HG03354 (cell line): ENCODE measurements around the gene PCDHB15.
"Not testable (repeated sequence)": the region's sequence is repeated elsewhere in the genome, so short reads cannot be mapped to it uniquely, and the experiment has no call there.

Experiments
- ATAC-seq: cut with Tn5 transposase; IDR thresholded peaks from one replicate; pipeline ENCODE4 v1.9.1; 2021; ENCODE audit warnings: mild to moderate bottlenecking; ENCODE audit not compliant: unreplicated experiment, poor library complexity, severe bottlenecking

The PCDHB15 gene

DNA sequence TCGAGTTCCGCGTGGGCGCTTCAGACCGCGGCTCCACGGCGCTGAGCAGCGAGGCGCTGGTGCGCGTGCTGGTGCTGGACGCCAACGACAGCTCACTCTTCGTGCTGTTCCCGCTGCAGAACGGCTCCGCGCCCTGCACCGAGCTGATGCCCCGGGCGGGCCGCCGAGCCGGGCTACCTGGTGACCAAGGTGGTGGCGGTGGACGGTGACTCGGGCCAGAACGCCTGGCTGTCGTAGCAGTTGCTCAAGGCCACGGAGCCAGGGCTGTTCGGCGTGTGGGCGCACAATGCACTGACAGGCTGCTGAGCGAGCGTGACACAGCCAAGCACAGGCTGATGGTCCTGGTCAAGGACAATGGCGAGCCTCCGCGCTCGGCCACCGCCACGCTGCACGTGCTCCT lies 3.7 kb upstream of the PCDHB15 start:
- ATAC-seq, result no peak

DNA sequence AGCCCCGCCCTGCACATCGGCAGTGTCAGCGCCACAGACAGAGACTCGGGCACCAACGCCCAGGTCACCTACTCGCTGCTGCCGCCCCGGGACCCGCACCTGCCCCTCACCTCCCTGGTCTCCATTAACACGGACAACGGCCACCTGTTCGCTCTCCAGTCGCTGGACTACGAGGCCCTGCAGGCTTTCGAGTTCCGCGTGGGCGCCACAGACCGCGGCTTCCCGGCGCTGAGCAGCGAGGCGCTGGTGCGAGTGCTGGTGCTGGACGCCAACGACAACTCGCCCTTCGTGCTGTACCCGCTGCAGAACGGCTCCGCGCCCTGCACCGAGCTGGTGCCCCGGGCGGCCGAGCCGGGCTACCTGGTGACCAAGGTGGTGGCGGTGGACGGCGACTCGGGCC lies 1.8 kb downstream of the PCDHB15 start:
- ATAC-seq, result not testable (repeated sequence)

DNA sequence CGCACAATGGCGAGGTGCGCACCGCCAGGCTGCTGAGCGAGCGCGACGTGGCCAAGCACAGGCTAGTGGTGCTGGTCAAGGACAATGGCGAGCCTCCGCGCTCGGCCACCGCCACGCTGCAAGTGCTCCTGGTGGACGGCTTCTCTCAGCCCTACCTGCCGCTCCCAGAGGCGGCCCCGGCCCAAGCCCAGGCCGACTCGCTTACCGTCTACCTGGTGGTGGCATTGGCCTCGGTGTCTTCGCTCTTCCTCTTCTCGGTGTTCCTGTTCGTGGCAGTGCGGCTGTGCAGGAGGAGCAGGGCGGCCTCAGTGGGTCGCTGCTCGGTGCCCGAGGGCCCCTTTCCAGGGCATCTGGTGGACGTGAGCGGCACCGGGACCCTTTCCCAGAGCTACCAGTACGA lies 2.2 kb downstream of the PCDHB15 start:
- ATAC-seq, result not testable (repeated sequence)

DNA sequence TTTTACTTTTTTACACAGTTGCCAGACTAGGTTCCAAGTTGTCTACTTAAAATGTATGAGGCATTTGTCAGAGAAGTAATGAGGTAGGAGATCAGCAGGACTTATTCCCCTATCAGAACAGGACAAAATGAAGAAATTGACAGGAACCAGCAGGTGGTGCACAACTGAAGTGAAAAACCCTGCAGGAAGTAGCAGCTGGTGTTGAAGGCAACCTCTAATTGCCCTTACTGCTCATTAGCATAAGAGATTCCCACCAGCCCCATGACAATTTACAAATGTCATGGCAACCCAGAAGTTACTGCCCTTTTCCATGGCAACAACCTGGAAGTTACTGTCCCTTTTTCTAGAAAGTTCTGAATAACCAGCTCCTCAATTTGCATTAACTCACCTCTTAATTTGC lies 5.4 kb downstream of the PCDHB15 start:
- no peak for ATAC-seq

DNA sequence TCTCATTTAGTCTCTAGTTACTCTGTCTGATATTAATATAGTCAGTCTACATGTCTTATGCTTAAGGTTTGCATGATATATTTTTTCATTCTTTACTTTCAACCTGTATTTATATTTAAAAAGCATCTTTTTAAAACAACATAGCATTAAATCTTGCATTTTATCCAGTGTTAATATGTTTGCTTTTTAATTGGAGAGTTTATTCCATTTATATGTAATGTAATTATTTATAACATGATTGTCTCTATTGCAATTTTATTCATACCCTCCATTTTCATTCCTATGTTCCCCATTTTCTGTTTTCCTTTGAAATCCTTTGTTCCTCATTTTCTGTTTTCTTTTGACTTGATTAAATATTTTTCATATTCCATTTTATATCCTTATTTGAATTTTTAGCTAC lies 13.3 kb downstream of the PCDHB15 start:
- ATAC-seq, result no peak

DNA sequence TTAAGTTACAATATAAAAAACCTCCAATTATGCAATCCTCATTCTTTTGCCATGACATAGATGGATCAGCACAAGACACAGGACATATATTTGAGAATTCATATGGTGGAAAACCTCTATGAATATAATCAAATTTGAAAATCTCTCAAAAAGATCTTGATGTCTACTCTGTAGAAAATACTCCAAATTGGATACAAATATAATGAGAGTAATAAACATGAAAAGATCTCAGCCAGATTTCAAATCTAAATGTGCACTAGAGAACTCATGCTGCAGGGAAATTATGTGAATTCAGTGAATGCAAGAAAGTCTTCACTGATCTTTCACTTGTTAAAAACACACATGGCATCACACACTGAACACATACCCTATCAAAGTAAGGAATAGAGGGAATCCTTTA lies 13.8 kb downstream of the PCDHB15 start:
- no peak for ATAC-seq

DNA sequence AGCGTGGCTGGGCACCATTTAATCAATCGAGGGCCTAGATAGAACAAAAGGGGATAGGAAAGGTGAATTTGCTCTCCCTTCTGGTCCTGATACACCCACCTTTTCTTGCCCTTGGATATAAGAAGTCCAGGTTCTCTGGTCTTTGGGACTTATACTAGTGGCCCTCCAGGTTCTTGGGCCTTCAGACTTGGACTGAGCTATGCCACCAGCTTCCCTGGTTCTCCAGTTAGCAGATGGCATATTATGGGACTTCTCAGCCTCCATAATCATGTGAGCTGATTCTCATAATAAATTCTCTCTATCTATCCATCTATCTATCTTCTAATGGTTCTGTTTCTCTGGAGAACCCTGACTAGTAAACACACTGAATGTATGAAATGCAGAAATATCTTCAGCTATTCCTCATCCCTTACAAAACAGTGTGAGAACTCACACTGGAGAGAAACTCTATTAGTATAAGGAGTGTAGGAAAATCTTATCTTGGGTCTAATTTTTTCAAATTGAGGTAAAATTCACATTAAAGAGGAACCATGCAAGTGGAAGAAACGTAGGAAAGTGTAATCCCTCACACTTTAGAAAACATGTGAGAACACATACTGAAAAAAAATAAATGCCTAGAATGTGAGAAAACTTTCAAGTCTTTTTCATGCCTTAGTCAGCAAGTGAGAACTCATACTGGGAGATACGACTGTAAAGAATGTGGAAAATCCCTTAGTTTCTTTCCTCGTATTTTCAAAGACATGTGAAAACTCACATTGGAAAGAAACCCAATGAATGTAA lies 15.5 kb downstream of the PCDHB15 start:
- no peak for ATAC-seq

DNA sequence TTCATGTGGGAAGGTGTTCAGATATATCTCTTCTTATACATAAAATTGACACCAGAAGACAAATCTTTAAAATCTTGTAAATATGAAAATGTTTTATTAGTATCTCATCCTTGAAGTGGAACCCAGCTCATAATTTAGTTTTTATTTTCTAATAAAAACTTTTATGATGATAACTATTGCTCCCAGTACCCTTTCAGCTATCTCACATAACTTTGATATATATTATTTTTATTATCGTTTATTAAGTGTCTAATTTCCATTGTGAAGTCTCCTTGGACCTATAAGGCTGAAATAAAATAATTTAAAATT lies 16.0 kb downstream of the PCDHB15 start:
- ATAC-seq, result no peak

DNA sequence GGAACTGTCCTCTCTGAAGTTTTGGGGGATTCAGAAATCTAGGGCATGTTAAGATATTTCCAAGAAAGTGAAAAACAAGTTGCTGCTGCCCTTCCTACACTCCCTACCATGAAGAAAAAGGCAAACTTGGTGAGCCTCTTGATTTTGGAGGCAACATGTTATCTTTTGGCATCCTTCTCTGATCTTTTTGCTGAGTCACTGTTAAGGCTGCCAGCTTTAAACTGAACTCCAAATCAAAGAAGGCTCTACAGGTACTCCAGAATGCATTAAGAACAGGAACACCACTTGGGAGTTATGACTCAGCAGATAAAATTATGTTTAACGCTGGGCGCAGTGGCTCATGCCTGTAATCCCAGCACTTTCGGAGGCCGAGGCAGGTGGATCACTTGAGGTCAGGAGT lies 24.0 kb downstream of the PCDHB15 start:
- ATAC-seq, result no peak

DNA sequence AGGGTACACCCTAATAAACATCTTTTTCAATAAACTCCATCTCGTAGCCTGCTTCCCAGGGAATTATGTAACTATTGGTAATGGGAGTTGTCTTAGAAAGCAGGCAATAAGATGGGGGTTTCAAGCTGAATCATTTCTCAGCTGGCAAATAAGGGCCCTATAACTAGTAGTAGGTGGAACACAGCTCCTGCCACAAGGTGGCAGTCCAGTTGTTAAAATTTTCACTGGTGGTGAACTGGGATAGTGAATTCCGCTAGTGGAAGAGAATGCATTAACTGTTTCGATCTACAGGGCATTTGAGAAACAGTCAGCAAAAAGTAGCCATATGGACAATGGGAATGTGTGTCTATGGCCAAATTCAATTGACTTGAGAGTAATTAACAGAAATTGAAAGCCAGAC lies 27.7 kb downstream of the PCDHB15 start:
- no peak for ATAC-seq

DNA sequence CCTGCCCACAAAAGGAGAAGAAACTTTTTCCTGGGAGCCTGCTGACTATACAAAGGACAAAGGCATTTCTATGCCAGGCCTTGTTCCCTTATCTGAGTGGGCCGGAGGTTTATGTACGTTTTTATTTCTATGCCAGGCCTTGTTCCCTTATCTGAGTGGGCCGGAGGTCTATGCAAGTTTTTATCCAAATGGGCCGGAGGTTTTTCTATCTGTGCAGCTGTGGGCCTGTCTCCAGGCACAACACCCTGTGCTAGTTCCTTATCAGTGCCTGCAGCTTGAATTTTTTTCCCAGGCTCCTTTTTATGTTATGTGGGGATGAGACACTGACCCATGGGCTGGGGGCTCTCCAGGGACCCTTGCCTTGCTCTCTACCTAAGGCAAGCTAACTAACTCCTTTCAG lies 53.2 kb downstream of the PCDHB15 start:
- no peak for ATAC-seq
